NCI-H748 (cell line): ENCODE data around the gene DISC1.
A peak's percentile ranks its signal among the peaks of the same experiment; 100 is the strongest.
"Not testable (repeated sequence)": the region's sequence is repeated elsewhere in the genome, so short reads cannot be mapped to it uniquely, and the experiment has no call there.

Experiments used
- DNase-seq: peaks from one replicate; lab custom pipeline; 2025; ENCODE audit not compliant: unreplicated experiment; lab: John Stamatoyannopoulos, UW

The DISC1 gene

GRCh38 chr1:231626535-231626950 is at the start of gene DISC1:
Gene DISC1, plus strand, starts transcription at chr1:231626790. Its CDS starts 78 bp downstream, at chr1:231626868.
- peak; percentile 88 for DNase-seq

- no peak for DNase-seq
Measured at GRCh38 chr1:231576804-231577718, 49.5 kb upstream of the DISC1 start.

GRCh38 chr1:231580874-231581273 is 45.7 kb upstream of the DISC1 start:
- DNase-seq, result no peak

GRCh38 chr1:231581859-231582258 is 44.7 kb upstream of the DISC1 start:
- no peak for DNase-seq

- DNase-seq, result no peak
Measured at GRCh38 chr1:231583376-231583775, 43.2 kb upstream of the DISC1 start.

GRCh38 chr1:231584117-231584516 is 42.5 kb upstream of the DISC1 start:
- DNase-seq, result peak; percentile 39

GRCh38 chr1:231584921-231585320 is 41.7 kb upstream of the DISC1 start:
- no peak for DNase-seq

GRCh38 chr1:231590453-231591198 is 36.0 kb upstream of the DISC1 start:
- DNase-seq, result peak; percentile 36

GRCh38 chr1:231591466-231591865 is 35.1 kb upstream of the DISC1 start:
- no peak for DNase-seq

- DNase-seq, result no peak
Measured at GRCh38 chr1:231592809-231593208, 33.8 kb upstream of the DISC1 start.

GRCh38 chr1:231593264-231593663 is 33.3 kb upstream of the DISC1 start:
- DNase-seq, result not testable (repeated sequence)

- no peak for DNase-seq
Measured at GRCh38 chr1:231594123-231594522, 32.5 kb upstream of the DISC1 start.

GRCh38 chr1:231594749-231595148 is 31.8 kb upstream of the DISC1 start:
- no peak for DNase-seq

GRCh38 chr1:231596337-231596791 is 30.2 kb upstream of the DISC1 start:
- no peak for DNase-seq

- no peak for DNase-seq
Measured at GRCh38 chr1:231597971-231598370, 28.6 kb upstream of the DISC1 start.

- DNase-seq, result no peak
Measured at GRCh38 chr1:231600458-231600976, 26.1 kb upstream of the DISC1 start.

- DNase-seq, result no peak
Measured at GRCh38 chr1:231601824-231602672, 24.5 kb upstream of the DISC1 start.

- no peak for DNase-seq
Measured at GRCh38 chr1:231602673-231602984, 24.0 kb upstream of the DISC1 start.

- DNase-seq, result peak; percentile 65
Measured at GRCh38 chr1:231603598-231604275, 22.9 kb upstream of the DISC1 start.

- DNase-seq, result no peak
Measured at GRCh38 chr1:231604276-231604621, 22.3 kb upstream of the DISC1 start.
